HEK293T (cell line): ENCODE measurements around the gene LRIG3.

ENCODE experiments used
- ARNT ChIP-seq: fragments of 450-650 bp; IDR thresholded peaks from 2 replicates; pipeline ENCODE4 v1.6.1; 2017; ENCODE audit warnings: mild to moderate bottlenecking
- BHLHE40 ChIP-seq: fragments of 450-650 bp; IDR thresholded peaks from 2 replicates; pipeline ENCODE4 v1.6.1; 2016; ENCODE audit warnings: mild to moderate bottlenecking, moderate library complexity, borderline replicate concordance
- ELF4 ChIP-seq: fragments of 450-650 bp; IDR thresholded peaks from 2 replicates; pipeline ENCODE4 v1.6.1; 2017; ENCODE audit warnings: antibody characterized with exemption
- FOXA1 ChIP-seq: fragments of 450-650 bp; IDR thresholded peaks from 2 replicates; pipeline ENCODE4 v1.6.1; 2016; ENCODE audit warnings: mild to moderate bottlenecking
- FOXK2 ChIP-seq: fragments of 450-650 bp; IDR thresholded peaks from 2 replicates; pipeline ENCODE4 v1.6.1; 2016; ENCODE audit warnings: mild to moderate bottlenecking
- HDGF ChIP-seq: fragments of 450-650 bp; IDR thresholded peaks from 2 replicates; pipeline ENCODE4 v1.6.1; 2017; ENCODE audit warnings: antibody characterized with exemption, borderline replicate concordance
- L3MBTL2 ChIP-seq: fragments of 450-650 bp; conservative IDR thresholded peaks from 2 replicates; pipeline ENCODE4 v1.6.1; 2016; ENCODE audit warnings: mild to moderate bottlenecking
- PKNOX1 ChIP-seq: fragments of 450-650 bp; IDR thresholded peaks from 2 replicates; pipeline ENCODE4 v1.6.1; 2016
- SP1 ChIP-seq: fragments of 450-650 bp; IDR thresholded peaks from 2 replicates; pipeline ENCODE4 v1.6.1; 2017
- SUZ12 ChIP-seq: fragments of 450-650 bp; IDR thresholded peaks from 2 replicates; pipeline ENCODE4 v1.6.1; 2016; ENCODE audit warnings: mild to moderate bottlenecking
- TARDBP ChIP-seq: fragments of 450-650 bp; IDR thresholded peaks from 2 replicates; pipeline ENCODE4 v1.6.1; 2016

- TF ChIP-seq PKNOX1 (peak; percentile 75), FOXA1 (no peak), SP1 (no peak), TARDBP (no peak), BHLHE40 (no peak), HDGF (no peak), SUZ12 (no peak), ARNT (0 out of 2 replicates have a peak, but pooled peaks have one; percentile 38), L3MBTL2 (no peak), FOXK2 (no peak), ELF4 (no peak)
Observed at GRCh38 chr12:58917699-58918468, 2.4 kb downstream of the LRIG3 start.
